ENCODE data around the gene FNIP1. TPM values are rescaled to one million over a fixed set of nuclear protein-coding genes. Genes with fewer than 3 reads are reported as not detected.

Gene FNIP1
- total and polyA plus RNA-seq, 2 of the 8 experiments (the other 6 are each of a cell fraction or from before 2014, with no cell fraction given), result 3.5 to 17.3 TPM

DNA sequence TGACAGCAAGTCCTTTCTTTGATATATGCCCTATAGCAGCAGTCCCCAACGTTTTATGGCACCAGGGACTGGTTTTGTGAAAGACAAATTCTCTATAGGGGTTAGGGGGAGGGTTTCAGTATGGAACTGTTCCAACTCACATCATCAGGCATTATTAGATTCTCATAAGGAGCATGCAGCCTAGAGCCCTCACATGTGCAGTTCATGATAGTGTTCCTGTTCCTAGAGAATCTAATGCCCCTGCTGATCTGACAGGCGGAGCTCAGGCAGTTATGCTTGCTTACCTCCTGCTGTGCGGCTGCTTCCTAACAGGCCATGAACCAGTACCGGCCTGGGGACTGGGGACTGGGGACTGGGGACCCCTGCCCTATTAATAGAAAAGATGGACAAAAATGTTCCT lies 159.1 kb downstream of the FNIP1 start:
- peaks cover 0 to 1% of the 10 kb centered on the region in 2 experiments for H4K20me1 ChIP-seq (replicated peaks in 1 of 2; ENCODE audit: control insufficient read depth in 1 of 2, insufficient read depth in 2 of 2, low read length in 2 of 2)
- no peaks in the 10 kb centered on the region for H3K79me1 ChIP-seq (ENCODE audit: low read depth, low read length)
- H2BK120ac ChIP-seq (replicated peaks; ENCODE audit: low read depth, low read length), result no peak overlapping the region
- H2BK15ac ChIP-seq (ENCODE audit: low read length), result no peak overlapping the region
- no peak overlapping the region for H4K91ac ChIP-seq (replicated peaks; ENCODE audit: insufficient read length, low read length)
- H3K23me2 ChIP-seq (ENCODE audit: low read depth, low read length), result peaks cover 2% of the 10 kb centered on the region; the same call in 1 of the 2 replicates
- CTCF ChIA-PET (ENCODE audit: partially characterized antibody), result interaction anchor here (1.8 kb wide), 1 partner anchor 48 kb away, joined by 3 read pairs; no protein-coding TSS in a partner anchor
- no peak overlapping the region for H3K4ac ChIP-seq (replicated peaks; ENCODE audit: insufficient read length, low read depth, low read length)
- no peak overlapping the region for H2AK5ac ChIP-seq (ENCODE audit: low read depth, low read length)
- no peak overlapping the region for H3K23ac ChIP-seq (ENCODE audit: insufficient read length)
- DNase-seq (ENCODE audit: low read depth in 1 of 2, low spot score in 2 of 2) (no peak), FAIRE-seq (no peak)
- no peaks in the 10 kb centered on the region for H3K27me3 ChIP-seq (replicated peaks in 1 of 4; ENCODE audit: control insufficient read depth in 3 of 4, extremely low read depth in 1 of 4, insufficient read depth in 3 of 4, low read length in 3 of 4)
- H3K4me3 ChIP-seq (ENCODE audit: extremely low read depth in 1 of 4, insufficient read depth in 2 of 4, low read depth in 3 of 4, low read length in 4 of 4), result no peak overlapping the region
- 78% methylated on average over 4 of the region's 4 CpGs; no CpG with 5 or more reads in 1 of the 2 experiments for WGBS, 2 experiments (ENCODE audit: extremely low coverage in 1 of 2, insufficient coverage in 1 of 2, insufficient read length in 1 of 2, insufficient replicate concordance in 2 of 2, low coverage in 1 of 2, low lambda C conversion rate in 2 of 2, missing lambda C conversion rate in 1 of 2)
- no peak overlapping the region for H2BK5ac ChIP-seq (ENCODE audit: low read depth, low read length)
- H2BK12ac ChIP-seq (ENCODE audit: low read depth, low read length), result no peak overlapping the region
- H2BK20ac ChIP-seq (ENCODE audit: low read length), result no peak overlapping the region
- H3K14ac ChIP-seq (ENCODE audit: insufficient read length), result no peak overlapping the region
- no peaks in the 10 kb centered on the region for H3K9me3 ChIP-seq (ENCODE audit: insufficient read depth in 2 of 2, low read depth in 1 of 2, low read length in 1 of 2)
- H3K27ac ChIP-seq (ENCODE audit: low read depth, low read length), result no peak overlapping the region
- no peak overlapping the region for H4K5ac ChIP-seq (ENCODE audit: insufficient read length, low read depth, low read length)
- POLR2A ChIA-PET (ENCODE audit: partially characterized antibody), result no interaction called here
- H4K8ac ChIP-seq (ENCODE audit: extremely low read depth, insufficient read depth, low read length), result no peak overlapping the region
- H3K9ac ChIP-seq (replicated peaks in 1 of 4; ENCODE audit: extremely low read depth in 1 of 4, low read depth in 3 of 4, low read length in 3 of 4), result no peak overlapping the region
- no peaks in the 10 kb centered on the region for H3K36me3 ChIP-seq (ENCODE audit: control insufficient read depth in 2 of 4, insufficient read depth in 4 of 4, low read length in 3 of 4)
- no peak overlapping the region for H3K56ac ChIP-seq (replicated peaks; ENCODE audit: insufficient read length, low read depth, low read length)
- H3K79me2 ChIP-seq (ENCODE audit: control insufficient read depth in 1 of 2, insufficient read depth in 2 of 2, low read length in 2 of 2), result peaks cover 4 to 22% of the 10 kb centered on the region in 2 experiments; a peak in 3 of 4 replicates
- H3K4me1 ChIP-seq (replicated peaks in 1 of 4; ENCODE audit: control insufficient read depth in 3 of 4, insufficient read depth in 4 of 4, low read length in 3 of 4), result peaks cover 0 to 1% (median 0%) of the 10 kb centered on the region in 4 experiments; a peak in 1 of 7 replicates
- no peak overlapping the region for H2AFZ ChIP-seq (ENCODE audit: low read length)
- no peak overlapping the region for H3K4me2 ChIP-seq (ENCODE audit: insufficient read depth in 1 of 2, low read depth in 2 of 2, low read length in 2 of 2)
- TF ChIP-seq HDAC6 (IDR thresholded peaks at IDR 0.05; ENCODE audit: low read depth, low read length) (no peak), CHD1 (IDR thresholded peaks at IDR 0.05; ENCODE audit: low read depth, low read length) (no peak), TCF12 (IDR thresholded peaks at IDR 0.05; ENCODE audit: low read depth, low read length) (no peak), SP1 (IDR thresholded peaks at IDR 0.05; ENCODE audit: low read depth, low read length) (no peak), TAF1 (IDR thresholded peaks at IDR 0.05; ENCODE audit: low read depth, low read length) (no peak), BCL11A (IDR thresholded peaks at IDR 0.05; ENCODE audit: low read depth in 2 of 2, low read length in 2 of 2) (no peak)
- TF ChIP-seq, protein P1, sequence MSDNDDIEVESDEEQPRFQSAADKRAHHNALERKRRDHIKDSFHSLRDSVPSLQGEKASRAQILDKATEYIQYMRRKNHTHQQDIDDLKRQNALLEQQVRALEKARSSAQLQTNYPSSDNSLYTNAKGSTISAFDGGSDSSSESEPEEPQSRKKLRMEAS (IDR thresholded peaks at IDR 0.05), result no peak
- H3K18ac ChIP-seq (ENCODE audit: extremely low read depth, low read length), result no peak overlapping the region
